ENCODE results near the gene CEMIP2.

DNA sequence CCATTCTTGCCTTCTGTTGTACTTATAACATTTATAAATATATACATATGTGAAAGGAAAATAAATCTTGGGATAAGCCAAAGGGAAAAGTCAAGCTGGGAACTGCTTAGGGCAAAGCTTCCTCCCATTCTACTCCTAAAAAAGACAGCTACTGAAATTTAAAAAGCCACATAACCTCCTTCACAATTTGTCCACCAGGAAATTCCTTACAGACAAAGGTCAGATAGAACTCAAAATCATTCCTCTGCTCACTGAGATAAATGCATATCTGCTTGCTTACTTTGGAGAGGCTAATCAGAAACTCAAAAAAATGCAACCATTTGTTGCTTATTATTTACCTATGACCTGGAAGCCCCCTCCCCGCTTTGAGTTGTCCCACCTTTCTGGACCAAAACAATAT is 112.5 kb downstream of the CEMIP2 start:
- TF ChIP-seq, protein P1, sequence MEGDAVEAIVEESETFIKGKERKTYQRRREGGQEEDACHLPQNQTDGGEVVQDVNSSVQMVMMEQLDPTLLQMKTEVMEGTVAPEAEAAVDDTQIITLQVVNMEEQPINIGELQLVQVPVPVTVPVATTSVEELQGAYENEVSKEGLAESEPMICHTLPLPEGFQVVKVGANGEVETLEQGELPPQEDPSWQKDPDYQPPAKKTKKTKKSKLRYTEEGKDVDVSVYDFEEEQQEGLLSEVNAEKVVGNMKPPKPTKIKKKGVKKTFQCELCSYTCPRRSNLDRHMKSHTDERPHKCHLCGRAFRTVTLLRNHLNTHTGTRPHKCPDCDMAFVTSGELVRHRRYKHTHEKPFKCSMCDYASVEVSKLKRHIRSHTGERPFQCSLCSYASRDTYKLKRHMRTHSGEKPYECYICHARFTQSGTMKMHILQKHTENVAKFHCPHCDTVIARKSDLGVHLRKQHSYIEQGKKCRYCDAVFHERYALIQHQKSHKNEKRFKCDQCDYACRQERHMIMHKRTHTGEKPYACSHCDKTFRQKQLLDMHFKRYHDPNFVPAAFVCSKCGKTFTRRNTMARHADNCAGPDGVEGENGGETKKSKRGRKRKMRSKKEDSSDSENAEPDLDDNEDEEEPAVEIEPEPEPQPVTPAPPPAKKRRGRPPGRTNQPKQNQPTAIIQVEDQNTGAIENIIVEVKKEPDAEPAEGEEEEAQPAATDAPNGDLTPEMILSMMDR (IDR thresholded peaks at IDR 0.05) = no peak
- no peak for TF ChIP-seq POLR2A (IDR thresholded peaks at IDR 0.05)

Data from ovary (tissue), 3 donors.